ENCODE measurements around the gene NCR3LG1. TPM values are rescaled to one million over a fixed set of nuclear protein-coding genes. Genes with fewer than 3 reads are reported as not detected.

The NCR3LG1 gene
- total RNA-seq, 1 experiment from 2014 or later = 2.0 TPM

GRCh38 chr11:17416492-17416891 lies 64.9 kb downstream of the NCR3LG1 start:
- CTCF ChIA-PET = no interaction called here

More at GRCh38 chr11:17416492-17416891, 64.9 kb downstream of the NCR3LG1 start:
- POLR2A ChIA-PET = no interaction called here
- no peak for ATAC-seq
- Mint-ChIP-seq H3K9me3 (no peaks in the 10 kb centered on the region), H3K4me3 (no peak overlapping the region), H3K27ac (no peak overlapping the region), H3K27me3 (ENCODE audit: low read depth) (no peaks in the 10 kb centered on the region; the same call in 1 of the 2 replicates), H3K36me3 (no peaks in the 10 kb centered on the region), H3K4me1 (peaks cover 19% of the 10 kb centered on the region)
- TF ChIP-seq, protein P1, sequence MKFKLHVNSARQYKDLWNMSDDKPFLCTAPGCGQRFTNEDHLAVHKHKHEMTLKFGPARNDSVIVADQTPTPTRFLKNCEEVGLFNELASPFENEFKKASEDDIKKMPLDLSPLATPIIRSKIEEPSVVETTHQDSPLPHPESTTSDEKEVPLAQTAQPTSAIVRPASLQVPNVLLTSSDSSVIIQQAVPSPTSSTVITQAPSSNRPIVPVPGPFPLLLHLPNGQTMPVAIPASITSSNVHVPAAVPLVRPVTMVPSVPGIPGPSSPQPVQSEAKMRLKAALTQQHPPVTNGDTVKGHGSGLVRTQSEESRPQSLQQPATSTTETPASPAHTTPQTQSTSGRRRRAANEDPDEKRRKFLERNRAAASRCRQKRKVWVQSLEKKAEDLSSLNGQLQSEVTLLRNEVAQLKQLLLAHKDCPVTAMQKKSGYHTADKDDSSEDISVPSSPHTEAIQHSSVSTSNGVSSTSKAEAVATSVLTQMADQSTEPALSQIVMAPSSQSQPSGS (CRISPR knock-in tag; IDR thresholded peaks at IDR 0.05; ENCODE audit: borderline replicate concordance, low read depth) = no peak
- TF ChIP-seq, protein P2, sequence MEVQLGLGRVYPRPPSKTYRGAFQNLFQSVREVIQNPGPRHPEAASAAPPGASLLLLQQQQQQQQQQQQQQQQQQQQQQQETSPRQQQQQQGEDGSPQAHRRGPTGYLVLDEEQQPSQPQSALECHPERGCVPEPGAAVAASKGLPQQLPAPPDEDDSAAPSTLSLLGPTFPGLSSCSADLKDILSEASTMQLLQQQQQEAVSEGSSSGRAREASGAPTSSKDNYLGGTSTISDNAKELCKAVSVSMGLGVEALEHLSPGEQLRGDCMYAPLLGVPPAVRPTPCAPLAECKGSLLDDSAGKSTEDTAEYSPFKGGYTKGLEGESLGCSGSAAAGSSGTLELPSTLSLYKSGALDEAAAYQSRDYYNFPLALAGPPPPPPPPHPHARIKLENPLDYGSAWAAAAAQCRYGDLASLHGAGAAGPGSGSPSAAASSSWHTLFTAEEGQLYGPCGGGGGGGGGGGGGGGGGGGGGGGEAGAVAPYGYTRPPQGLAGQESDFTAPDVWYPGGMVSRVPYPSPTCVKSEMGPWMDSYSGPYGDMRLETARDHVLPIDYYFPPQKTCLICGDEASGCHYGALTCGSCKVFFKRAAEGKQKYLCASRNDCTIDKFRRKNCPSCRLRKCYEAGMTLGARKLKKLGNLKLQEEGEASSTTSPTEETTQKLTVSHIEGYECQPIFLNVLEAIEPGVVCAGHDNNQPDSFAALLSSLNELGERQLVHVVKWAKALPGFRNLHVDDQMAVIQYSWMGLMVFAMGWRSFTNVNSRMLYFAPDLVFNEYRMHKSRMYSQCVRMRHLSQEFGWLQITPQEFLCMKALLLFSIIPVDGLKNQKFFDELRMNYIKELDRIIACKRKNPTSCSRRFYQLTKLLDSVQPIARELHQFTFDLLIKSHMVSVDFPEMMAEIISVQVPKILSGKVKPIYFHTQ (CRISPR knock-in tag; IDR thresholded peaks at IDR 0.05) = no peak
- TF ChIP-seq, protein P3, sequence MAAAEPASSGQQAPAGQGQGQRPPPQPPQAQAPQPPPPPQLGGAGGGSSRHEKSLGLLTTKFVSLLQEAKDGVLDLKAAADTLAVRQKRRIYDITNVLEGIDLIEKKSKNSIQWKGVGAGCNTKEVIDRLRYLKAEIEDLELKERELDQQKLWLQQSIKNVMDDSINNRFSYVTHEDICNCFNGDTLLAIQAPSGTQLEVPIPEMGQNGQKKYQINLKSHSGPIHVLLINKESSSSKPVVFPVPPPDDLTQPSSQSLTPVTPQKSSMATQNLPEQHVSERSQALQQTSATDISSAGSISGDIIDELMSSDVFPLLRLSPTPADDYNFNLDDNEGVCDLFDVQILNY (CRISPR knock-in tag; IDR thresholded peaks at IDR 0.05) = no peak
- TF ChIP-seq, protein P4, sequence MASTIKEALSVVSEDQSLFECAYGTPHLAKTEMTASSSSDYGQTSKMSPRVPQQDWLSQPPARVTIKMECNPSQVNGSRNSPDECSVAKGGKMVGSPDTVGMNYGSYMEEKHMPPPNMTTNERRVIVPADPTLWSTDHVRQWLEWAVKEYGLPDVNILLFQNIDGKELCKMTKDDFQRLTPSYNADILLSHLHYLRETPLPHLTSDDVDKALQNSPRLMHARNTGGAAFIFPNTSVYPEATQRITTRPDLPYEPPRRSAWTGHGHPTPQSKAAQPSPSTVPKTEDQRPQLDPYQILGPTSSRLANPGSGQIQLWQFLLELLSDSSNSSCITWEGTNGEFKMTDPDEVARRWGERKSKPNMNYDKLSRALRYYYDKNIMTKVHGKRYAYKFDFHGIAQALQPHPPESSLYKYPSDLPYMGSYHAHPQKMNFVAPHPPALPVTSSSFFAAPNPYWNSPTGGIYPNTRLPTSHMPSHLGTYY (CRISPR knock-in tag; IDR thresholded peaks at IDR 0.05) = no peak
- TF ChIP-seq ZSCAN18 (CRISPR knock-in tag; IDR thresholded peaks at IDR 0.05) (no peak), RORB (CRISPR knock-in tag; IDR thresholded peaks at IDR 0.05) (no peak), ZNF671 (CRISPR knock-in tag; IDR thresholded peaks at IDR 0.05) (no peak), AFF4 (CRISPR knock-in tag; IDR thresholded peaks at IDR 0.05; ENCODE audit: borderline replicate concordance) (no peak), ZNF416 (CRISPR knock-in tag; IDR thresholded peaks at IDR 0.05) (no peak), IRF2 (CRISPR knock-in tag; IDR thresholded peaks at IDR 0.05; ENCODE audit: borderline replicate concordance, low read depth) (no peak), ZNF219 (CRISPR knock-in tag; IDR thresholded peaks at IDR 0.05; ENCODE audit: borderline replicate concordance) (no peak), FOXP4 (CRISPR knock-in tag; IDR thresholded peaks at IDR 0.05) (no peak), NFATC4 (CRISPR knock-in tag; IDR thresholded peaks at IDR 0.05) (no peak), HMGA2 (CRISPR knock-in tag; IDR thresholded peaks at IDR 0.05) (no peak)
- TF ChIP-seq, protein P5, sequence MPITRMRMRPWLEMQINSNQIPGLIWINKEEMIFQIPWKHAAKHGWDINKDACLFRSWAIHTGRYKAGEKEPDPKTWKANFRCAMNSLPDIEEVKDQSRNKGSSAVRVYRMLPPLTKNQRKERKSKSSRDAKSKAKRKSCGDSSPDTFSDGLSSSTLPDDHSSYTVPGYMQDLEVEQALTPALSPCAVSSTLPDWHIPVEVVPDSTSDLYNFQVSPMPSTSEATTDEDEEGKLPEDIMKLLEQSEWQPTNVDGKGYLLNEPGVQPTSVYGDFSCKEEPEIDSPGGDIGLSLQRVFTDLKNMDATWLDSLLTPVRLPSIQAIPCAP (CRISPR knock-in tag; IDR thresholded peaks at IDR 0.05) = no peak
- DNase-seq (ENCODE audit: low spot score) = no peak
